Measurements from ENCODE around the gene DACT1. TPM values are rescaled to one million over a fixed set of nuclear protein-coding genes. Genes with fewer than 3 reads are reported as not detected.

The DACT1 gene
- total RNA-seq, 1 experiment from 2014 or later = not detected

- intact Hi-C loops (cut with micrococcal nuclease; ENCODE audit: unreplicated experiment) = loop anchor here (10.0 kb wide), 1 partner anchor 57 kb away; no protein-coding TSS in a partner anchor
- H3K4me2 ChIP-seq = no peak overlapping the region
- H3F3A ChIP-seq (ENCODE audit: insufficient read depth, low read depth) = no peaks in the 10 kb centered on the region
- H4K20me1 ChIP-seq (ENCODE audit: insufficient read depth) = no peaks in the 10 kb centered on the region
- no peak overlapping the region for H2AFZ ChIP-seq
- H3K27ac ChIP-seq = no peak overlapping the region
- H3K36me3 ChIP-seq (ENCODE audit: low read depth) = no peaks in the 10 kb centered on the region
- peaks cover 19% of the 10 kb centered on the region for H3K27me3 ChIP-seq (ENCODE audit: insufficient read depth, low read depth)
- no peaks in the 10 kb centered on the region for H3K79me2 ChIP-seq (ENCODE audit: low read depth)
- no peaks in the 10 kb centered on the region for H3K4me1 ChIP-seq (replicated peaks; ENCODE audit: insufficient read depth)
- BruUV-seq (replicated peaks) = no TSS peak
- H3K9me3 ChIP-seq (ENCODE audit: insufficient read depth, low read depth) = no peaks in the 10 kb centered on the region
- H3K9me2 ChIP-seq (ENCODE audit: insufficient read depth) = no peaks in the 10 kb centered on the region
- TF ChIP-seq CTCF (conservative IDR thresholded peaks at IDR 0.05) (no peak), EZH2 (IDR thresholded peaks at IDR 0.05; ENCODE audit: low read depth) (no peak)
- CTCF ChIA-PET = no interaction called here
- H3K4me3 ChIP-seq = no peak overlapping the region
- POLR2A ChIA-PET (ENCODE audit: unreplicated experiment) = no interaction called here
- peak in 1 of 2 experiments; percentile 54 for DNase-seq
These were observed 29.8 kb upstream of the DACT1 start for GRCh38 chr14:58607952-58608317.

- DNase-seq = no peak
- Histone ChIP-seq H3K4me3 (no peak overlapping the region), H3K9me3 (ENCODE audit: insufficient read depth, low read depth) (no peaks in the 10 kb centered on the region), H3K9me2 (ENCODE audit: insufficient read depth) (no peaks in the 10 kb centered on the region), H3K27ac (no peak overlapping the region), H2AFZ (no peak overlapping the region), H4K20me1 (ENCODE audit: insufficient read depth) (no peaks in the 10 kb centered on the region), H3K27me3 (ENCODE audit: insufficient read depth, low read depth) (no peaks in the 10 kb centered on the region), H3K4me2 (no peak overlapping the region), H3F3A (ENCODE audit: insufficient read depth, low read depth) (no peaks in the 10 kb centered on the region), H3K4me1 (replicated peaks; ENCODE audit: insufficient read depth) (no peaks in the 10 kb centered on the region), H3K36me3 (ENCODE audit: low read depth) (no peaks in the 10 kb centered on the region), H3K79me2 (ENCODE audit: low read depth) (no peaks in the 10 kb centered on the region)
- intact Hi-C loops (cut with micrococcal nuclease; ENCODE audit: unreplicated experiment) = no loop called here
- TF ChIP-seq EZH2 (IDR thresholded peaks at IDR 0.05; ENCODE audit: low read depth) (no peak), CTCF (conservative IDR thresholded peaks at IDR 0.05) (no peak)
- no TSS peak for BruUV-seq (replicated peaks)
- CTCF ChIA-PET = no interaction called here
- POLR2A ChIA-PET (ENCODE audit: unreplicated experiment) = no interaction called here
These were observed 20.1 kb upstream of the DACT1 start for GRCh38 chr14:58617619-58618018.

- H4K20me1 ChIP-seq (ENCODE audit: insufficient read depth) = no peaks in the 10 kb centered on the region
- no peak for DNase-seq
- H3K36me3 ChIP-seq (ENCODE audit: low read depth) = no peaks in the 10 kb centered on the region
- H3K9me2 ChIP-seq (ENCODE audit: insufficient read depth) = no peaks in the 10 kb centered on the region
- H3K27ac ChIP-seq = no peak overlapping the region
- H3K4me3 ChIP-seq = no peak overlapping the region
- H3K79me2 ChIP-seq (ENCODE audit: low read depth) = no peaks in the 10 kb centered on the region
- no peaks in the 10 kb centered on the region for H3F3A ChIP-seq (ENCODE audit: insufficient read depth, low read depth)
- TF ChIP-seq CTCF (conservative IDR thresholded peaks at IDR 0.05) = no peak
- TF ChIP-seq EZH2 (IDR thresholded peaks at IDR 0.05; ENCODE audit: low read depth) = no peak
- POLR2A ChIA-PET (ENCODE audit: unreplicated experiment) = no interaction called here
- no TSS peak for BruUV-seq (replicated peaks)
- H3K4me2 ChIP-seq = no peak overlapping the region
- 0 out of 2 replicates have a peak, but pooled peaks cover 1% of the 10 kb centered on the region for H3K27me3 ChIP-seq (ENCODE audit: insufficient read depth, low read depth)
- no peaks in the 10 kb centered on the region for H3K4me1 ChIP-seq (replicated peaks; ENCODE audit: insufficient read depth)
- no peak overlapping the region for H2AFZ ChIP-seq
- intact Hi-C loops (cut with micrococcal nuclease; ENCODE audit: unreplicated experiment) = no loop called here
- CTCF ChIA-PET = no interaction called here
- H3K9me3 ChIP-seq (ENCODE audit: insufficient read depth, low read depth) = no peaks in the 10 kb centered on the region
These were observed 17.8 kb upstream of the DACT1 start for GRCh38 chr14:58620011-58620410.

All from PC-9 (cell line).